ENCODE data around the gene KCNK2. TPM values are rescaled to one million over a fixed set of nuclear protein-coding genes. Genes with fewer than 3 reads are reported as not detected.

The KCNK2 gene
- total RNA-seq, 1 donor from 2014 or later, result not detected

- no peak for DNase-seq (ENCODE audit: low read depth)
- Histone ChIP-seq H3K4me3 (ENCODE audit: low read depth, low read length) (no peak overlapping the region), H3K36me3 (ENCODE audit: control insufficient read depth, insufficient read depth, low read length) (no peaks in the 10 kb centered on the region), H3K27me3 (ENCODE audit: control insufficient read depth, insufficient read depth, low read length) (no peaks in the 10 kb centered on the region)
- TF ChIP-seq CTCF (IDR thresholded peaks at IDR 0.05; ENCODE audit: insufficient read depth, low read length, poor library complexity, severe bottlenecking), result no peak
Observed at GRCh38 chr1:215119719-215120365, 37.3 kb downstream of the KCNK2 start.

GRCh38 chr1:215128504-215128903 is 46.0 kb downstream of the KCNK2 start:
- Histone ChIP-seq H3K27me3 (ENCODE audit: control insufficient read depth, insufficient read depth, low read length) (no peaks in the 10 kb centered on the region), H3K36me3 (ENCODE audit: control insufficient read depth, insufficient read depth, low read length) (no peaks in the 10 kb centered on the region), H3K4me3 (ENCODE audit: low read depth, low read length) (no peak overlapping the region)
- TF ChIP-seq CTCF (IDR thresholded peaks at IDR 0.05; ENCODE audit: insufficient read depth, low read length, poor library complexity, severe bottlenecking), result no peak
- no peak for DNase-seq (ENCODE audit: low read depth)

- no peak for DNase-seq (ENCODE audit: low read depth)
- no peak overlapping the region for H3K4me3 ChIP-seq (ENCODE audit: low read depth, low read length)
- no peak for TF ChIP-seq CTCF (IDR thresholded peaks at IDR 0.05; ENCODE audit: insufficient read depth, low read length, poor library complexity, severe bottlenecking)
- no peaks in the 10 kb centered on the region for H3K27me3 ChIP-seq (ENCODE audit: control insufficient read depth, insufficient read depth, low read length)
- no peaks in the 10 kb centered on the region for H3K36me3 ChIP-seq (ENCODE audit: control insufficient read depth, insufficient read depth, low read length)
Observed at GRCh38 chr1:215131291-215131690, 48.8 kb downstream of the KCNK2 start.

GRCh38 chr1:215132156-215132555 is 49.6 kb downstream of the KCNK2 start:
- DNase-seq (ENCODE audit: low read depth), result peak; percentile 70

GRCh38 chr1:215133532-215133931 is 51.0 kb downstream of the KCNK2 start:
- Histone ChIP-seq H3K27me3 (ENCODE audit: control insufficient read depth, insufficient read depth, low read length) (no peaks in the 10 kb centered on the region), H3K36me3 (ENCODE audit: control insufficient read depth, insufficient read depth, low read length) (no peaks in the 10 kb centered on the region), H3K4me3 (ENCODE audit: low read depth, low read length) (no peak overlapping the region)
- no peak for DNase-seq (ENCODE audit: low read depth)
- no peak for TF ChIP-seq CTCF (IDR thresholded peaks at IDR 0.05; ENCODE audit: insufficient read depth, low read length, poor library complexity, severe bottlenecking)

More at GRCh38 chr1:215132156-215132555, 49.6 kb downstream of the KCNK2 start:
- Histone ChIP-seq H3K36me3 (ENCODE audit: control insufficient read depth, insufficient read depth, low read length) (no peaks in the 10 kb centered on the region), H3K4me3 (ENCODE audit: low read depth, low read length) (no peak overlapping the region), H3K27me3 (ENCODE audit: control insufficient read depth, insufficient read depth, low read length) (no peaks in the 10 kb centered on the region)
- no peak for TF ChIP-seq CTCF (IDR thresholded peaks at IDR 0.05; ENCODE audit: insufficient read depth, low read length, poor library complexity, severe bottlenecking)

GRCh38 chr1:215137985-215138384 is 55.4 kb downstream of the KCNK2 start:
- DNase-seq (ENCODE audit: low read depth), result no peak
- H3K36me3 ChIP-seq (ENCODE audit: control insufficient read depth, insufficient read depth, low read length), result no peaks in the 10 kb centered on the region
- no peak for TF ChIP-seq CTCF (IDR thresholded peaks at IDR 0.05; ENCODE audit: insufficient read depth, low read length, poor library complexity, severe bottlenecking)
- H3K4me3 ChIP-seq (ENCODE audit: low read depth, low read length), result no peak overlapping the region
- H3K27me3 ChIP-seq (ENCODE audit: control insufficient read depth, insufficient read depth, low read length), result no peaks in the 10 kb centered on the region

Measured in kidney epithelial cell (primary cell).